T-helper 2 cell treated with Interferon-gamma antibody and Interleukin-4, amounts not matched to agents 100 ng/mL and 5 ng/mL, for 36 hours (primary cell): ENCODE results near the gene MT1E. TPM values are rescaled to one million over a fixed set of nuclear protein-coding genes. Genes with fewer than 3 reads are reported as not detected.
"Not testable (repeated sequence)": the region's sequence is repeated elsewhere in the genome, so short reads cannot be mapped to it uniquely, and the experiment has no call there.

Experiments used
- intact Hi-C: fragments of 100-400 bp; cut with micrococcal nuclease; formaldehyde crosslinking; loops from one replicate; pipeline ENCODE4 v1.15.1; 2023
- total RNA-seq: library from RNA; stranded (reverse); gene quantifications from 2 replicates; pipeline ENCODE4 v1.2.3, GENCODE V29; 2022

Gene MT1E
- total RNA-seq, 1 donor from 2014 or later, result 187 TPM

GRCh38 chr16:56669005-56669839, 43.6 kb downstream of the MT1E start, which contains the start of gene MT1H:
MT1H (plus strand) TSS chr16:56669814; CDS start chr16:56669885, 71 bp downstream.
- intact Hi-C loops, result no loop called here

- intact Hi-C loops, result no loop called here
Observed at GRCh38 chr16:56669840-56670619, 44.4 kb downstream of the MT1E start.

- intact Hi-C loops, result no loop called here
Observed at GRCh38 chr16:56670620-56670934, 45.0 kb downstream of the MT1E start.

GRCh38 chr16:56671691-56672090, 46.1 kb downstream of the MT1E start:
- intact Hi-C loops, result not testable (repeated sequence)

GRCh38 chr16:56672171-56672570, 46.6 kb downstream of the MT1E start:
- intact Hi-C loops, result not testable (repeated sequence)

GRCh38 chr16:56672761-56673536, 47.4 kb downstream of the MT1E start:
- intact Hi-C loops, result no loop called here

GRCh38 chr16:56673921-56674320, 48.3 kb downstream of the MT1E start:
- intact Hi-C loops, result no loop called here

- intact Hi-C loops, result not testable (repeated sequence)
Observed at GRCh38 chr16:56674570-56674969, 49.0 kb downstream of the MT1E start.

GRCh38 chr16:56675685-56676210, 50.2 kb downstream of the MT1E start:
- intact Hi-C loops, result no loop called here

Other genes starting within 250 kb of the MT1E start
- 57.1 and 60.6 TPM in 2 replicates for gene AMFR, start 200.2 kb upstream of the MT1E start, total RNA-seq
- 224 and 230 TPM in 2 replicates for gene NUDT21, start 174.4 kb upstream of the MT1E start, total RNA-seq
- gene OGFOD1, start 174.2 kb upstream of the MT1E start, total RNA-seq, result 50.6 TPM in 2 replicates
- 12.5 and 15.8 TPM in 2 replicates for gene BBS2, start 105.8 kb upstream of the MT1E start, total RNA-seq
- not detected in 2 replicates for gene MT4, start 60.7 kb upstream of the MT1E start, total RNA-seq
- 3.4 and 4.9 TPM in 2 replicates for gene MT3, start 36.3 kb upstream of the MT1E start, total RNA-seq
- gene MT2A, start 17.2 kb upstream of the MT1E start, total RNA-seq, result 282 and 285 TPM in 2 replicates
- 0.45 TPM in 1 of 2 replicates, not detected in the other for gene MT1M, start 6.9 kb downstream of the MT1E start, total RNA-seq
- gene MT1A, start 12.9 kb downstream of the MT1E start, total RNA-seq, result 0.57 and 0.82 TPM in 2 replicates
- not detected in 2 replicates for gene MT1B, start 26.1 kb downstream of the MT1E start, total RNA-seq
- 18.5 and 24.1 TPM in 2 replicates for gene MT1F, start 32.2 kb downstream of the MT1E start, total RNA-seq
- 27.6 and 30.1 TPM in 2 replicates for gene MT1G, start 42.3 kb downstream of the MT1E start, total RNA-seq
- 1.7 and 4.8 TPM in 2 replicates for gene MT1H, start 44.0 kb downstream of the MT1E start, total RNA-seq
- 61.4 and 64.6 TPM in 2 replicates for gene MT1X, start 56.7 kb downstream of the MT1E start, total RNA-seq
- gene NUP93, start 104.3 kb downstream of the MT1E start, total RNA-seq, result 97.2 and 101 TPM in 2 replicates
- gene SLC12A3, start 239.4 kb downstream of the MT1E start, total RNA-seq, result not detected in 2 replicates